HG02759 (cell line): ENCODE measurements around the gene CSH2.
"Not testable (repeated sequence)": the region's sequence is repeated elsewhere in the genome, so short reads cannot be mapped to it uniquely, and the experiment has no call there.

Experiments used
- ATAC-seq: cut with Tn5 transposase; IDR thresholded peaks from one replicate; pipeline ENCODE4 v1.9.1; 2021; ENCODE audit warnings: mild to moderate bottlenecking, moderate library complexity; ENCODE audit not compliant: unreplicated experiment

The CSH2 gene

GRCh38 chr17:63898899-63899798 lies 25.7 kb upstream of the CSH2 start:
- not testable (repeated sequence) for ATAC-seq

- ATAC-seq = not testable (repeated sequence)
These were observed 23.3 kb upstream of the CSH2 start, which contains the start of gene CSH1 for GRCh38 chr17:63896524-63897354. TSS of gene CSH1 (minus strand) at chr17:63896574. CDS start at chr17:63896511, 63 bp downstream.

GRCh38 chr17:63894821-63895220 lies 21.3 kb upstream of the CSH2 start:
- ATAC-seq = not testable (repeated sequence)

DNA sequence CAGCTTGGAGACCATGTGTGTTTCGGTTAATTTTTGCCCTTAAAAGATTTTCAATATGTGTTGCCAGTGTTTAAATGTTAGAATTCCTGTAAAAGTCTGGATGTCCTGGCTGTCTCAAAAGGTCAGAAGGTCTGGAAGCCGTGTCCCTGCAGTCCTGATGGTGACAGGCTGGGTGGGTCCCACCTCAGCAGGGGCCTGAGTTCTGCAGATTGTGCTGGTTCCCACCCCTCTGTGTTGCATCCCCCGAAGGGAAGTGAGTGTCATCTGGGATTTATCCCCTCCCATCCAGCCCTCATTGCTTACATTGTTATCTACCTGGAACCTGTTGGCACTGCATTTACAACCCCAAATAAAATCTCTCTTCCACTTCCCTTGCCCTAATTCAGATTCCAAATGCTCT lies 20.5 kb upstream of the CSH2 start:
- not testable (repeated sequence) for ATAC-seq

- not testable (repeated sequence) for ATAC-seq
These were observed 19.0 kb upstream of the CSH2 start for GRCh38 chr17:63892316-63893037.

DNA sequence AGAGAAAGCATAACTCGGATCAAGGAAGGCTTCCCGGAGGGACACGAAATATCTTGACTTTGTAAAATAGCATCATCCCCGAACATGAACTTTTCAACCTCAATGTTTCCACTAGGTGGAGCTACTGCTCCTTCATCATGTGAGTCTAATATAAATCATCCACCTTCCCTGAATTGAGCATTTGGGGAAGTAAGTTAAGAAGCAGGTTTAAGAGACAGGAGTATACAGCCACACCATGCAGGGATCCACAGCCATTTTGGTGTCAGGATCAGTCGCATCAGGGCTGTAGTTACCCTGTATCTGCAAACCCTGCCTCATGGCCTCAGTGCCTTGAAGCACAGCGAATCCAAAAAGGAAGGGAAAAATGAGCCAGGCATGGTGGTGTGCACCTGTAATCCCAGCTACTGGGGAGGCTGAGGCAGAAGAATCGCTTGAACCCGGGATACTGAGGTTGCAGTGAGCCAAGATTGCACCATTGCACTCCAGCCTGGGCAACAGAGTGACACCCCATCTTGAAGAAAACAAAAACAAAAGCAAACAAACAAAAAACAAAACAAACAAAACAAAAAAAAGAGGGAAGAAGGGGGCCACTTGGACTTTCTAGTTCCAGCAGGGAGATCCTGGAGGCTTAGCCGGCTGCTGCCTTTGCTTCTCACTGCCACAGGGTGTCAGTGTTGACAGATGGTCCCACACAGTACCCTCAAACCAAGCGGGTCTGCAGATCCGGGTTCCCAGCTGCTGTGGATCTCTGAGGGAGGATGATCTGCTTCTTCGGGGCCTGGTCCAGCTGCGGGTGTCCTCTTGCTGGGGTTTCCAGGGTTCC lies 15.8 kb upstream of the CSH2 start:
- not testable (repeated sequence) for ATAC-seq

DNA sequence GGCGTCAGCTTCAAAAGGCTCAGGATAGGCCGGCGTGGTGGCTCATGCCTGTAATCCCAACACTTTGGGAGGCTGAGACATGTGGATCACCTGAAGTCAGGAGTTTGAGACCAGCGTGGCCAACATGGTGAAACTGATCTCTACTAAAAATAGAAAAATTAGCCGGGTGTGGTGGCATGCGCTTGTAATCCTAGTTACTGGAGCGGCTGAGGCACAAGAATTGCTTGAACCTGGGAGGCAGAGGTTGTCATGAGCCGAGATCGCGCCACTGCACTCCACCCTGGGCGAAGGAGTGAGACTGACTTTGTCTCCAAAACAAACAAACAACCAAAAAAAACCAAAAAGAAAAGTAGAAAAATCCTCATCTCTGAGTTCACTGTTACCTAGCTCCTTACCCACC lies 11.6 kb upstream of the CSH2 start:
- ATAC-seq = not testable (repeated sequence)

- ATAC-seq = not testable (repeated sequence)
These were observed 9.2 kb upstream of the CSH2 start for GRCh38 chr17:63882626-63883126.

- peak; percentile 40 for ATAC-seq
These were observed 8.6 kb upstream of the CSH2 start, which contains the start of gene GH2 for GRCh38 chr17:63881935-63882601. TSS of gene GH2 (minus strand) at chr17:63881944. CDS start at chr17:63881801, 143 bp downstream.

- not testable (repeated sequence) for ATAC-seq
These were observed 7.9 kb upstream of the CSH2 start for GRCh38 chr17:63881337-63881736.

GRCh38 chr17:63880706-63881105 lies 7.2 kb upstream of the CSH2 start:
- no peak for ATAC-seq

- ATAC-seq = not testable (repeated sequence)
These were observed 4.9 kb upstream of the CSH2 start for GRCh38 chr17:63878413-63878812.

DNA sequence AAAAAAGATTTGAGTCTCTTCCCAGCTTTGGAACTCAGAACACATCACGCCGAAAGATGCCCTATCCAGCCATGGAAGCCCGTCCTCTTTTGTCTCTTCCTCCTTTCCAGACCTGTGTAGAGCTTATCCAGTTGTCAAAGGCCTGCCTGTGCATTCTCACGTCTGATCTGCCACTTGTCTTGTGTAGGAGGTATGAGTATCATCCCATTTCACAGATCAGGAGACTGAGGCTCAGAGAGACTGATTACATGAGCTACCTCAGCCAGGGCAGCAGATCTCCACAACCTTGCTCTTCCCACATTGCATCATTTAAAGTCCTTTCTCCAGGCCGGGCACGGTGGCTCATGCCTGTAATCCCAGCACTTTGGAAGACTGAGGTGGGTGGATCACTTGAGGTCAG lies 1.2 kb upstream of the CSH2 start:
- not testable (repeated sequence) for ATAC-seq

DNA sequence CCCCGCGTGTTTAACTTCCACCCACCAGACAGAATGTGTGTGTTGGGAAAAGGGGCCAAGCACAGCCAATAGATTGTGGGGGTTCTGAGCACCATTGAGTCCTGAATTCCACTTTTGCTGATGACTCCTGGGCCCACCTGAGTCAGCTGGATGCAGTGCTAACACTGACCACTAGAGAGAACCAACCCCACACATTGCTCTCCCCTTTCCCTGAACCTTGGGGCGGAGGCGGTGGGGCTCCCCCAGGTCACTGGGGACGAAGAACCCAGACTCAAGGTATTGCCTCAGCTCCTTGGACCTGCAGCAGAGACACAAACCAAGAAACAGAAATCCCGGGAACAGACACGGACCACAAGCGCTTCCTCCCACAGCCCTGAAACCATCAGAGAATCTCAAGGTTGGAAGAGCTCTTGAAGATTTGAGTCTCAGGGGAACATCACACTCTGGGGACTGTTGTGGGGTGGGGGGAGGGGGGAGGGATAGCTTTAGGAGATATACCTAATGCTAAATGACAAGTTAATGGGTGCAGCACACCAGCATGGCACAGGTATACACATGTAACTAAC lies 667 bp upstream of the CSH2 start:
- not testable (repeated sequence) for ATAC-seq

DNA sequence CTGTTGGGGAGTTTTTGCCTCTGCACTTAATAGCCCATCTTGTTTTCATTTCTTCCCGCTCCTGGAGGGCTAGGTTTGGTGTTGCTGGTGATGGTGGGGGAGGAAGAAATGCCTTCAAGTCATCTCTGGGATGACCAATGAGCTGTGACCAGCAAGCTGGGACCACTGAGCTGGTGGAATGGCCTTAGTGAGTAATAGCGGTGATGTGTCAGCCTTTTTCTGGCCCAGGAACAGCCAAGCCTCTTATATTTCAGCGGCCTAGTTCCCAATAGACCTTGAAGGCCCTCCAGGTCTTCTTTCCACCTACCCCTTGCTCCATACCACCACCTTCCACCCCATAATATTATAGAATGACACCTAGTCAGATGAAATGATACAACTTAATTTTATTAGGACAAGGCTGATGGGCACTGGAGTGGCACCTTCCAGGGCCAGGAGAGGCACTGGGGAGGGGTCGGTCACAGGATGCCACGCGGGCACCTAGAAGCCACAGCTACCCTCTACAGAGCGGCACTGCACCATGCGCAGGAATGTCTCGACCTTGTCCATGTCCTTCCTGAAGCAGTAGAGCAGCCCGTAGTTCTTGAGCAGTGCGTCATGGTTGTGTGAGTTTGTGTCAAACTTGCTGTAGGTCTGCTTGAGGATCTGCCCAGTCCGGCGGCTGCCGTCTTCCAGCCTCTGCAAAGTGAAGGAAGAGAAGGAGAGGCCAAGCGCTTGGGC lies 1.7 kb downstream of the CSH2 start:
- ATAC-seq = not testable (repeated sequence)

DNA sequence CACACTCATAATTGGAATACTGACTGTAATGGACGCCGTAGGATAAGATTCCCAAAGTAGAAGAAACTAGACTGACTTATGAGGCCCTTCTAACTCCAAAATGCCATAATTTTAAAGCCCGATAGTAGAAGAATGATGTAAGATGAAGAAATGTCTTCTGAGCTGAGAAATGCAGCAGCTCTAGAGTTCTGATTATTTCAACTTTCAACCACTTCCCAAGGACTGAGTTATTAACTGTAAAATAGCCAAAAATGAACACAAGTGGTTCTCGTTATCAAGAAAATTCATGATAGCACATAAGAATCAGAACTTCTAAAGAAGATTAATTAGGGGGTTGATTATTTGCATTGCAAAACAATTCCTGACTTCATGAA lies 3.2 kb downstream of the CSH2 start:
- not testable (repeated sequence) for ATAC-seq

DNA sequence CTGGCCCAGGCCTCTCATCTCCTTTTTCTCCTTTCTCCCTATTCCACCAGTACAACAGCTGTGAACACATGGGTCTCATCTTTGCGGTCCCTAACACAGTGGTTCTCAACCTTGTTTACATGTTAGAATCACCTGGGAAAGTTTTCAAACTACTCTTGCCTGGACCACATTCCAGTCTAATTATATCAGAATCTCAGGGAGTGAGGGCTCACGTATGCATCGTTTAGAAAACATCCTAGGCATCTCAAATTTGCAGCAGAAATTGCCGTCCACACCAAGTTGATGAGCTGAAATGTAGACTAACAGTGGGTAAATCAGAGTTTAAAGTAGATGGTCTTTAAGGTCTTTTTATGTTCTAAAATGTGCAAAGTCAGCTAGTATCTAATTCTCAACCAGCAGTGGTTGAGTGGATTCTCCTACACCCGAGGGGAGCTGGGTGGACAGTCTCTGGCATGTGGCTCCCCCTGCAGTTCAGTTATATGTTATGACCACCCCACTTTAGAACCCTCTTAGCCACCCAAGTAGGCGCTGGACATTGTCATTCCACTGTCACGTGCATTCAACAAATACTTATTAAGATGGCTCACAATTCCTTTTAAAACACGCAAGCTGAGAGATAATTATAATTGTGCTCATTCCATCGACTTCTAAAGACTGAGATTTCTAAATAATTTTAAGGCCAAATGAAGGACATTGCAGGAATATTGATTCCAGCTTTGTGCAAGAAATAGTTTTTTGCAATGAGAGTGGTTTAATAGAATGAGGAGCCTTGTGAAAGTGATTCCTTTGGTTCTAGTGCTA lies 3.8 kb downstream of the CSH2 start:
- ATAC-seq = not testable (repeated sequence)
